ENCODE results near the gene RPTOR.
"Not testable (repeated sequence)": the region's sequence is repeated elsewhere in the genome, so short reads cannot be mapped to it uniquely, and the experiment has no call there.

Gene RPTOR

GRCh38 chr17:80746262-80746935, 201.8 kb downstream of the RPTOR start:
- DNase-seq (ENCODE audit: low spot score) = no peak

GRCh38 chr17:80747469-80747868, 202.8 kb downstream of the RPTOR start:
- no peak for DNase-seq (ENCODE audit: low spot score)

- DNase-seq (ENCODE audit: low spot score) = no peak
Measured at GRCh38 chr17:80749611-80750010, 205.0 kb downstream of the RPTOR start.

- DNase-seq (ENCODE audit: low spot score) = no peak
Measured at GRCh38 chr17:80750263-80750662, 205.6 kb downstream of the RPTOR start.

GRCh38 chr17:80751070-80751945, 206.7 kb downstream of the RPTOR start:
- peak; percentile 87 for DNase-seq (ENCODE audit: low spot score)

GRCh38 chr17:80751946-80752581, 207.4 kb downstream of the RPTOR start:
- peak; percentile 71 for DNase-seq (ENCODE audit: low spot score)

- no peak for DNase-seq (ENCODE audit: low spot score)
Measured at GRCh38 chr17:80753685-80754345, 209.2 kb downstream of the RPTOR start.

GRCh38 chr17:80754846-80755245, 210.2 kb downstream of the RPTOR start:
- no peak for DNase-seq (ENCODE audit: low spot score)

GRCh38 chr17:80755650-80756405, 211.2 kb downstream of the RPTOR start:
- no peak for DNase-seq (ENCODE audit: low spot score)

- peak; percentile 32 for DNase-seq (ENCODE audit: low spot score)
Measured at GRCh38 chr17:80758481-80759376, 214.1 kb downstream of the RPTOR start.

- no peak for DNase-seq (ENCODE audit: low spot score)
Measured at GRCh38 chr17:80759377-80759673, 214.7 kb downstream of the RPTOR start.

GRCh38 chr17:80760511-80760911, 215.9 kb downstream of the RPTOR start:
- DNase-seq (ENCODE audit: low spot score) = no peak

- DNase-seq (ENCODE audit: low spot score) = peak; percentile 65
Measured at GRCh38 chr17:80761110-80761871, 216.7 kb downstream of the RPTOR start.

- DNase-seq (ENCODE audit: low spot score) = no peak
Measured at GRCh38 chr17:80762076-80762475, 217.4 kb downstream of the RPTOR start.

- DNase-seq (ENCODE audit: low spot score) = no peak
Measured at GRCh38 chr17:80763293-80763867, 218.7 kb downstream of the RPTOR start.

- not testable (repeated sequence) for DNase-seq (ENCODE audit: low spot score)
Measured at GRCh38 chr17:80764627-80765145, 220.0 kb downstream of the RPTOR start.

- DNase-seq (ENCODE audit: low spot score) = no peak
Measured at GRCh38 chr17:80765241-80765961, 220.8 kb downstream of the RPTOR start.

- no peak for DNase-seq (ENCODE audit: low spot score)
Measured at GRCh38 chr17:80766290-80766855, 221.7 kb downstream of the RPTOR start.
